ENCODE data around the gene IRF9. TPM values are rescaled to one million over a fixed set of nuclear protein-coding genes. Genes with fewer than 3 reads are reported as not detected.

Gene IRF9
- total RNA-seq, 1 donor from 2014 or later = 43.4 TPM

Small RNAs within 50 kb of the gene (small RNA-seq; reads per million reads assigned to genes)
- gene AL136295.4 (ENCODE audit: low replicate concordance) = not detected
- gene CHMP4A (ENCODE audit: low replicate concordance) = not detected
- not detected for gene IPO4 (ENCODE audit: low replicate concordance)
- gene IRF9 (ENCODE audit: low replicate concordance) = not detected
- gene MDP1 (ENCODE audit: low replicate concordance) = not detected
- gene RNA5SP383 (ENCODE audit: low replicate concordance) = 0.14 reads per million

Other genes with a start within 250 kb of the IRF9 start
- gene DHRS4, start 207.5 kb upstream of the IRF9 start, total RNA-seq = 23.5 TPM
- 8.7 TPM for gene DHRS4L2, start 172.3 kb upstream of the IRF9 start, total RNA-seq
- gene CARMIL3, start 109.3 kb upstream of the IRF9 start, total RNA-seq = 0.69 TPM
- gene CPNE6, start 89.7 kb upstream of the IRF9 start, total RNA-seq = 0.20 TPM
- 7.2 TPM for gene PCK2, start 67.0 kb upstream of the IRF9 start, total RNA-seq
- gene DCAF11, start 46.5 kb upstream of the IRF9 start, total RNA-seq = 45.2 TPM
- 0.69 TPM for gene NRL, start 46.3 kb upstream of the IRF9 start, total RNA-seq
- gene FITM1, start 30.6 kb upstream of the IRF9 start, total RNA-seq = 13.0 TPM
- gene PSME1, start 25.1 kb upstream of the IRF9 start, total RNA-seq = 59.7 TPM
- gene EMC9, start 19.7 kb upstream of the IRF9 start, total RNA-seq = 6.8 TPM
- gene PSME2, start 14.7 kb upstream of the IRF9 start, total RNA-seq = 62.5 TPM
- 24.2 TPM for gene RNF31, start 13.8 kb upstream of the IRF9 start, total RNA-seq
- 3.6 TPM for gene REC8, start 10.8 kb downstream of the IRF9 start, total RNA-seq
- 22.8 TPM for gene IPO4, start 27.6 kb downstream of the IRF9 start, total RNA-seq
- 22.4 TPM for gene TM9SF1, start 34.2 kb downstream of the IRF9 start, total RNA-seq
- gene TSSK4, start 44.4 kb downstream of the IRF9 start, total RNA-seq = not detected
- gene CHMP4A, start 52.2 kb downstream of the IRF9 start, total RNA-seq = 30.1 TPM
- gene MDP1, start 54.8 kb downstream of the IRF9 start, total RNA-seq = 9.5 TPM
- 73.5 TPM for gene NEDD8, start 71.1 kb downstream of the IRF9 start, total RNA-seq
- gene GMPR2, start 71.7 kb downstream of the IRF9 start, total RNA-seq = 39.9 TPM
- 36.2 TPM for gene TINF2, start 81.4 kb downstream of the IRF9 start, total RNA-seq
- 26.1 TPM for gene TGM1, start 101.9 kb downstream of the IRF9 start, total RNA-seq
- 13.2 TPM for gene RABGGTA, start 110.3 kb downstream of the IRF9 start, total RNA-seq
- gene DHRS1, start 138.5 kb downstream of the IRF9 start, total RNA-seq = 17.9 TPM
- gene NOP9, start 138.6 kb downstream of the IRF9 start, total RNA-seq = 14.8 TPM
- gene CIDEB, start 146.7 kb downstream of the IRF9 start, total RNA-seq = 7.9 TPM
- 13.9 TPM for gene LTB4R2, start 148.9 kb downstream of the IRF9 start, total RNA-seq
- gene LTB4R, start 150.2 kb downstream of the IRF9 start, total RNA-seq = 8.6 TPM
- 9.6 TPM for gene ADCY4, start 173.8 kb downstream of the IRF9 start, total RNA-seq
- gene RIPK3, start 178.7 kb downstream of the IRF9 start, total RNA-seq = 5.6 TPM
- gene NFATC4, start 206.9 kb downstream of the IRF9 start, total RNA-seq = 33.7 TPM
- 33.0 TPM for gene NYNRIN, start 237.7 kb downstream of the IRF9 start, total RNA-seq